Measurements from ENCODE around the gene SMIM15.

GRCh38 chr5:61177070-61177469 is 14.8 kb upstream of the SMIM15 start:
- TF ChIP-seq CTCF (conservative IDR thresholded peaks at IDR 0.05 in 1 of 2, IDR thresholded peaks at IDR 0.05 in 1 of 2; ENCODE audit: low read depth in 1 of 2, low read length in 2 of 2), result no peak
- no peak for TF ChIP-seq EZH2 (IDR thresholded peaks at IDR 0.05; ENCODE audit: low read length, missing control alignments)
